ENCODE results near the gene AKIRIN1.
"Not testable (repeated sequence)": the region's sequence is repeated elsewhere in the genome, so short reads cannot be mapped to it uniquely, and the experiment has no call there.

The AKIRIN1 gene

GRCh38 chr1:39045231-39045630 is 54.2 kb downstream of the AKIRIN1 start:
- DNase-seq (ENCODE audit: low read depth in 2 of 2), result no peak

GRCh38 chr1:39046613-39047210 is 55.6 kb downstream of the AKIRIN1 start:
- no peak for DNase-seq (ENCODE audit: low read depth in 2 of 2)

GRCh38 chr1:39047374-39048229 is 56.5 kb downstream of the AKIRIN1 start:
- no peak for DNase-seq (ENCODE audit: low read depth in 2 of 2)

GRCh38 chr1:39048745-39049370 is 57.8 kb downstream of the AKIRIN1 start:
- DNase-seq (ENCODE audit: low read depth in 2 of 2), result no peak

GRCh38 chr1:39050001-39050400 is 58.9 kb downstream of the AKIRIN1 start:
- no peak for DNase-seq (ENCODE audit: low read depth in 2 of 2)

GRCh38 chr1:39051193-39051850 is 60.2 kb downstream of the AKIRIN1 start:
- DNase-seq (ENCODE audit: low read depth in 2 of 2), result not testable (repeated sequence)

GRCh38 chr1:39051956-39052355 is 60.9 kb downstream of the AKIRIN1 start:
- no peak for DNase-seq (ENCODE audit: low read depth in 2 of 2)

GRCh38 chr1:39055213-39055710 is 64.2 kb downstream of the AKIRIN1 start:
- not testable (repeated sequence) for DNase-seq (ENCODE audit: low read depth in 2 of 2)

Measured in stimulated activated CD8-positive, alpha-beta memory T cell treated with anti-CD3 and anti-CD28 coated beads, Interleukin-15, amount 100 ng/mL, for 4 hours (primary cell).